Dermis microvascular lymphatic vessel endothelial cell (primary cell): ENCODE data around the gene LIN54. TPM values are rescaled to one million over a fixed set of nuclear protein-coding genes. Genes with fewer than 3 reads are reported as not detected.

ENCODE experiments used
- DNase-seq, 2 donors: peaks; one replicate each; pipeline versions ENCODE4 v3.0.0 to v3.0.0-alpha.2; 2010; ENCODE audit warnings: low read depth in 2 of 2
- total RNA-seq: library from RNA; depleted of rRNA; stranded (reverse); fragments of >200 nt; gene quantifications from 2 replicates; pipeline ENCODE4 v1.2.1, GENCODE V29; 2014

Gene LIN54
- total RNA-seq, 1 donor from 2014 or later = 9.1 TPM

DNA sequence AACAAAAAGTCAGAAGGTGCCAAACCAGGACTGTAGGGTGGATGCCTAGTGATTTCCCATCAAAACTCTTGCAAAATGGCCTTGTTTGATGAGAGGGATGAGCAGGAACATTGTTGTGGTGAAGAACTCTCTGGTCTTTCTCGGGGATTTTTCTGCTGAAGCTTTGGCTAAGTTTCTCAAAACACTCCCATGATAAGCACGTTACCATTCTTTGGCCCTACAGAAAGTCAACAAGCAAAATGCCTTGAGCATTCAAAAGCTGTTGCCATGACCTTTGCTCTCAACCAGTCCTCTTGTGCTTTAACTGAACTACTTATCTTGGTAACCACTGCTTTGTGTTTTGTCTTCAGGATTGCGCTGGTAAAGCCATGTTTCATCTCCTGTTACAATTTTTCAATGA, 116.7 kb downstream of the LIN54 start:
- DNase-seq = no peak

DNA sequence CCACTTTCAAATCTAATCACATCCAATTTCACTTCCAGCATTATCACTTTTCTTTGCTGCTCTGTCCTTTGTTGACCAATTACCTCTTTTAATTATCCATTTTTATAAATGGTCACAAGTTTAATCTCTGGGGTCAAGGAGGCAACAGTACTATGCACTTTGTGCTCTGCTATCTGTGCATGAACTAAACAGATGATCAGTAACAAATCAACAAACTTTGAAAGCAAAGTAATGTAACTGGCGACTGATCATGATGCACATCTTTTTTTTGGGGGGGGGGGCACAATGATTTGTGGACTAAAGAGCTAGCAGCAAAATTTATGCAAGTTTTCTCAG, 118.2 kb downstream of the LIN54 start:
- DNase-seq = no peak

GRCh38 chr4:82891707-82892466, 118.7 kb downstream of the LIN54 start:
- peak in 1 of 2 donors; percentile 30 for DNase-seq

- peak; percentile 87 to 98 for DNase-seq
These were observed 119.5 kb downstream of the LIN54 start, which contains the start of gene SEC31A for GRCh38 chr4:82890901-82891706. SEC31A (minus strand) TSS chr4:82891153; CDS start chr4:82881936, 9,217 bp downstream.

GRCh38 chr4:82890528-82890900, 120.1 kb downstream of the LIN54 start:
- no peak for DNase-seq

GRCh38 chr4:82889287-82889686, 121.3 kb downstream of the LIN54 start:
- DNase-seq = no peak

DNA sequence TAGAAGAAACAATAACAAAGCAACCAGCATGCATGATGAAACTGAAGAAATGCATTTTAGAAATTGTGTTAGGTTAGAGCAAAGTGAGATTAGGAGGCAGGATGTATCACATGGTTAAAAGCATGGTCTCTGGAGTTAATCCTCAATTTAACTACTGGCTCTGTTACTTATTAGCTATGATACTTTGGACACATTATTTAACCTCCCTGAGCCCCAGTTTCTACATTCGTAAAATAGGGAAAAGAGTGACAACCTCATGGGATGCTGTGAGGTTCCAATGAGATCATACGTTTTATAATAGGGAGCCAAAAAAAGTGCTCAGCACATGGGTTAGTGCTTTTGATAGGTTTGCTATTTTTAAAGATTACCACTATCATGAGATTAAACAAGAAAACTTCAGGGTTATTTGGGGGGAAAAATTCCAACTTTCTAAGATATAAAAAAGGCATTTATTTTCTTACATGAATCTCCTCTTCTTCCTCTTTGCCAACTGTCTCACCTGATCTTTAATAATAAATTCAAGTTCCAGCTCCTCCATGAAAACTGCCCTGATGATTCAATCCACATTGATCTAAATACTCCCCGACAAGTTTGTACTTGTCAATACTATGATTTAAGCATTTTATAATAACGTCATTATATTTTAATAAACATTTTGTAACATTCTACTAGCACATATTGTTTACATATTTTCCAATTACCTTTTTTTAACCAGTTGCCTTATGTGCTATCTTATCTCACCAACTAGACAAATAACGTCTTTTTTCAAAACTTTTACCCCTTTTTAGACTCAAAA, 124.3 kb downstream of the LIN54 start:
- no peak for DNase-seq

DNA sequence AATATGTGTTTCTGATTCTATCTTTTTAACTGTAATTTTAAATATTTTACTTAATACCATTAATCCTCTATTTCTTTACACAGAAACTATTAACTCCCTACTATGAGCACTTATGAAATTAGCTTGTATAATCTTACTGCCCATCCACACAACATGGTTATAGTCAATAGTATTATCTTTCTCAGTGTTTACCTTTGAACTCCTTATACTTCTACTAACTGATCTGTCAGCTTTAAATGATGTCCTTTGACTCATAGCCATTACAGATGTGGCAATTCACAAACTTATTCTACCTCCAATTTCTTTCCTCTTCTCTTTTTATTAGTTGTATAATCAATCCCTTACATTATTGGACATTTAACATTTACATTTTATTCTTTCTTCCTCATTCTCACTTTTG, 125.2 kb downstream of the LIN54 start:
- no peak for DNase-seq

Other genes with a start within 250 kb of the LIN54 start
- gene SCD5, start 212.0 kb downstream of the LIN54 start, total RNA-seq = 23.6 and 23.8 TPM in 2 replicates
- 190 and 250 TPM in 2 replicates for gene SEC31A, start 119.7 kb downstream of the LIN54 start, total RNA-seq
- gene THAP9, start 110.1 kb downstream of the LIN54 start, total RNA-seq = 5.0 and 5.4 TPM in 2 replicates
- 88.9 and 89.6 TPM in 2 replicates for gene COPS4, start 24.4 kb upstream of the LIN54 start, total RNA-seq
- 0.25 and 0.39 TPM in 2 replicates for gene PLAC8, start 103.9 kb upstream of the LIN54 start, total RNA-seq